Progenitor cell of endocrine pancreas (in vitro differentiated cells): Measurements from ENCODE around the gene SH3BGRL2. TPM values are rescaled to one million over a fixed set of nuclear protein-coding genes. Genes with fewer than 3 reads are reported as not detected.

ENCODE experiments used
- DNase-seq: peaks from one replicate; pipeline ENCODE4 v3.0.0; 2021; ENCODE audit warnings: low spot score; ENCODE audit not compliant: unreplicated experiment
- H3K27ac Mint-ChIP-seq: 2 replicates; pipeline ENCODE4 v1.8.0; 2021; ENCODE audit warnings: mild to moderate bottlenecking, moderate library complexity, mixed read lengths
- H3K27me3 Mint-ChIP-seq: 2 replicates; pipeline ENCODE4 v1.8.0; 2021; ENCODE audit warnings: mixed read lengths
- H3K36me3 Mint-ChIP-seq: 2 replicates; pipeline ENCODE4 v1.8.0; 2022; ENCODE audit warnings: mixed read lengths; ENCODE audit not compliant: insufficient read depth
- H3K4me1 Mint-ChIP-seq: 2 replicates; pipeline ENCODE4 v1.8.0; 2021; ENCODE audit warnings: low read depth, mixed read lengths
- H3K4me3 Mint-ChIP-seq: 2 replicates; pipeline ENCODE4 v1.8.0; 2021; ENCODE audit warnings: low read depth, mild to moderate bottlenecking, moderate library complexity, mixed read lengths
- H3K9me3 Mint-ChIP-seq: 2 replicates; pipeline ENCODE4 v1.8.0; 2021; ENCODE audit warnings: low read depth, mixed read lengths
- CTCF ChIP-seq: fragments of 200-600 bp; sonication (generic); IDR thresholded peaks from one replicate; pipeline ENCODE4 v1.5.0; 2021; ENCODE audit warnings: antibody characterized with exemption, mild to moderate bottlenecking; ENCODE audit not compliant: unreplicated experiment
- total RNA-seq: library from RNA; stranded (reverse); gene quantifications from 2 replicates; pipeline ENCODE4 v1.2.1, GENCODE V29; 2021

SH3BGRL2 gene
- total RNA-seq, 1 donor from 2014 or later: 49.1 TPM

GRCh38 chr6:79623106-79623505 lies 8.0 kb upstream of the SH3BGRL2 start:
- Mint-ChIP-seq H3K9me3 (no peaks in the 10 kb centered on the region), H3K36me3 (peaks cover 2% of the 10 kb centered on the region), H3K27me3 (no peaks in the 10 kb centered on the region), H3K4me3 (no peak overlapping the region), H3K27ac (no peak overlapping the region), H3K4me1 (peaks cover 15% of the 10 kb centered on the region)
- TF ChIP-seq CTCF: no peak
- DNase-seq: no peak

DNA sequence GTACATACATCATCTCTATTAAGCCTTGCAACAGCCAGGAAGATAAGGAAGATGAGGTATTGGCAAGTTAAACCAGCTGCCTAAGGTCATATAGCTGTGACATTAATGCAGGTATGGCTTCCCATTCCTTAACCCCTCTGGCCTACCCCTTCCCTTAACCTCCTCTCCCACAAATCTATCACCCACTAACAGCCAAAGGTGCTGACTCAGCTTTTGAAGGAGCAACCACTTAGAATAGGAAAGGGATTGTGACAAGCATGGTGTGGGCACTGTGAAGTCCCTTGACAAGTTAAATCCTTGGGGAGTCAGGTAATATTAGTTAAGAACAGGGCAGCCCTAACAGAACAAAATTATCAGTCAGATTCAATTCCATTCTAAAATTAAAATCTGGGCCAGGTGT lies 5.4 kb upstream of the SH3BGRL2 start:
- no peak overlapping the region for H3K4me3 Mint-ChIP-seq
- H3K4me1 Mint-ChIP-seq: peaks cover 23% of the 10 kb centered on the region
- H3K36me3 Mint-ChIP-seq: peaks cover 2% of the 10 kb centered on the region
- no peaks in the 10 kb centered on the region for H3K9me3 Mint-ChIP-seq
- H3K27ac Mint-ChIP-seq: no peak overlapping the region
- no peak for TF ChIP-seq CTCF
- no peaks in the 10 kb centered on the region for H3K27me3 Mint-ChIP-seq
- DNase-seq: no peak

- no peak for TF ChIP-seq CTCF
- H3K27ac Mint-ChIP-seq: no peak overlapping the region
- no peaks in the 10 kb centered on the region for H3K27me3 Mint-ChIP-seq
- peaks cover 2% of the 10 kb centered on the region for H3K36me3 Mint-ChIP-seq
- peaks cover 27% of the 10 kb centered on the region for H3K4me1 Mint-ChIP-seq
- DNase-seq: no peak
- H3K9me3 Mint-ChIP-seq: no peaks in the 10 kb centered on the region
- H3K4me3 Mint-ChIP-seq: no peak overlapping the region
These were observed 4.3 kb upstream of the SH3BGRL2 start for GRCh38 chr6:79626811-79627210.

DNA sequence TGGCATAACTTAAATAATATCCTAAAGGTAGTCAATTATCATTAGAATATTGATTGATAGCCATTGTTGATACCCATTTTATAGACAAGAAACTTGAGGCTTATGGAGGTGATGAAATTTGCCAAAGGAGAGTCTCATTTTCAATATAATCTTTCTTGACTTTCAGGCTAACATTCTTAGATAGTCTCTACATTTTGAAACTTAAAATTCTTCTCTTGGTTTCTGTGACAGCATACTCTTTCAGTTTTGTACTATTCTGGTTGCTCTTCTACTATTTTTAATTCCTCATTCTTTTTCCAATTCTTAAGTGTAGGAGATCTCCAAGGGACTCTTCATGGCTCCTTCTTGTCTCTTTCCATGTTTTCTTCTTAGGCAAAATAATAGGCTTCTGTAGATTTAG lies 3.7 kb upstream of the SH3BGRL2 start:
- no peak for DNase-seq
- TF ChIP-seq CTCF: no peak
- Mint-ChIP-seq H3K4me1 (peaks cover 25% of the 10 kb centered on the region), H3K4me3 (no peak overlapping the region), H3K36me3 (peaks cover 2% of the 10 kb centered on the region), H3K27ac (no peak overlapping the region), H3K27me3 (no peaks in the 10 kb centered on the region), H3K9me3 (no peaks in the 10 kb centered on the region)

DNA sequence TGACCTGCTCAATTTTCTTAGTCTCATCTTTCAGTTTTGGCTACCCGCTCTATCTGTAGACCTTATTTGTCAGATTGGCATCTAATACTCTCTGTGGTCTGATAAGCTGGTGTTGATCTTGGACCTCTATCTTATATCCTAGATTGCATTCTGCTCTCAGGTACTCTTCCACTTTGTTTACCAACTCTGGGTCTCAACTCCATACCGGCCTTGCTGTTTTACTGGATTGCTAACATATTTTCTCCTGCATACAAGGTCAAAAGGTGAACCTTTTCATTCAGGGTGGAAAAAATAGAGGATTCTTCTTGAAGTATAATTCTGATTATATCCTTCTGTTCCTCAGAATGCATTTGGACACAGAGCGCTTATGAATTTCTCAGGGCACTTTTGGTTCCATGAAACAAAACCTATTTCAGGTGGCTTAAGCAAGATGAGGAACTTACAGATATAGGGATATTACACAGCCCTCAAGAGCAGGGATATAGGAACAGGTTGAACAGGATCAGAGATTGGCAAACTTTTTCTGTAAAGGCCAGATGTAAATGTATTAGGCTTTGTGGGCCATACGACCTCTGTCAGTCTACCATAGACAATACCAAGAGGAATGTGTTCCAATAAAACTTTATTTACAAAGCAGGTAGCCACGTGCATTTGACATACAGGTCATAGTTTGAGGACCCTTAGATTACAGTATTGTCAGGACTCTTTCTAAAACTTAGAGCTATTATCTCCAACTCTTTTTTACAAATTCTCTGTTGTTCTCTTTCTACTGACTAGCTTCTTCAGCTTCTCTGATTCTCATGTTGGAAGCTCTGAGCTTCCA lies 2.5 kb upstream of the SH3BGRL2 start:
- no peak overlapping the region for H3K4me3 Mint-ChIP-seq
- H3K4me1 Mint-ChIP-seq: peaks cover 27% of the 10 kb centered on the region
- peak overlapping the region; percentile 79 for H3K27ac Mint-ChIP-seq
- peaks cover 2% of the 10 kb centered on the region for H3K36me3 Mint-ChIP-seq
- no peaks in the 10 kb centered on the region for H3K9me3 Mint-ChIP-seq
- DNase-seq: no peak
- no peaks in the 10 kb centered on the region for H3K27me3 Mint-ChIP-seq
- TF ChIP-seq CTCF: no peak
